ENCODE results near the gene MBOAT7.
A peak's percentile ranks its signal among the peaks of the same experiment; 100 is the strongest.
"Not testable (repeated sequence)": the region's sequence is repeated elsewhere in the genome, so short reads cannot be mapped to it uniquely, and the experiment has no call there.

The MBOAT7 gene, protein sequence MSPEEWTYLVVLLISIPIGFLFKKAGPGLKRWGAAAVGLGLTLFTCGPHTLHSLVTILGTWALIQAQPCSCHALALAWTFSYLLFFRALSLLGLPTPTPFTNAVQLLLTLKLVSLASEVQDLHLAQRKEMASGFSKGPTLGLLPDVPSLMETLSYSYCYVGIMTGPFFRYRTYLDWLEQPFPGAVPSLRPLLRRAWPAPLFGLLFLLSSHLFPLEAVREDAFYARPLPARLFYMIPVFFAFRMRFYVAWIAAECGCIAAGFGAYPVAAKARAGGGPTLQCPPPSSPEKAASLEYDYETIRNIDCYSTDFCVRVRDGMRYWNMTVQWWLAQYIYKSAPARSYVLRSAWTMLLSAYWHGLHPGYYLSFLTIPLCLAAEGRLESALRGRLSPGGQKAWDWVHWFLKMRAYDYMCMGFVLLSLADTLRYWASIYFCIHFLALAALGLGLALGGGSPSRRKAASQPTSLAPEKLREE

DNA sequence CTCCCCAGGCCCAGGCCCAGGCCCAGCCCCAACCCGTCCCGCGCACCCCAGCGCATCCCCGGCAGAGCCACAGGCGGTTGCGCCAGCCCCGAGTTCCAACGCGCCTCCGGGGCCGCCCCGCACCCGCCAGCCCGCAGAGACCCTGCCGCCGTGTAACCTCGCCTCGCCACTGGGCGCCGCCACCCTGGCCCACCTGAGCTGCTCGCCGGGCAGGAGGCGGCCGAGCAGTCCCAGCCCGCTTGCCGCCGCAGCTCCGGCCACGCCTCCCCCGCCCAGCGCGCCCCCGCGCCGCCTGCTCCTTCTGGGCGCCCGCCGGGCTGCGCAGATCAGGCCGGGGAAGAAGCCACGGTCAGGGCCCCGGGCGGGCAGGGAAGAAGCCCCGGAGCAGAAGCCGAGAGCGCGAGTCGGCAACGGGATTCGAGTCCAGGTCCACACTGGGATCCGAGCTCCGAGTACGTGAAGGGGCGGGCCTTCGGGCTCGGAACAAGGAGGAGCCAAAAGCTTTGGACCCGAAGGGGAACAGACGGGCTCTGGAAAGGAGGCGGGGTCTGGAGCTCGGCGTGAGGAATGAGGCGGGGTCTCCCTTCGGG, at the start of gene MBOAT7:
Gene MBOAT7 (minus strand): TSS at position 436 of the 590 bp plus-strand sequence. CDS start 1,072 bp downstream, outside the sequence.
- DNase-seq (ENCODE audit: low read depth): no peak

DNA sequence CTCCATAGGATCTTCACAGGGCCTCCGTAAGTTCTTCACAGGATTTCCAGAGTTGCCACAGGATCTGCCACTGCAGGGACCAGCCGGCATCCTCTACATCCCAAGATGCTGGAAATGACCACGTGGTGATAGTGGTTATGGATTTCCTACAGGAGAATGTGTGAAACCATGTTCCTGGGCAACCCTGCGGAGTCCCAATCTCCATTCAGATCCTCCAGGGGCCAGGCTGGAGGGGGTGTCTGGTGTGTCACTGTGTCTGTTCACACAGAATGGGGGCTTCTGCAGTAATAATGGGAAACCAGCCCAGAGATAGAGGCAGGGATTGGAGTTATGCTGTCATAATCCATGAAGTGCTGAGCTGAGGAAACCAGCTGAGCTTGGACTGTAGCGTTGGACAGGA, 44.6 kb upstream of the MBOAT7 start:
- no peak for DNase-seq (ENCODE audit: low read depth)

DNA sequence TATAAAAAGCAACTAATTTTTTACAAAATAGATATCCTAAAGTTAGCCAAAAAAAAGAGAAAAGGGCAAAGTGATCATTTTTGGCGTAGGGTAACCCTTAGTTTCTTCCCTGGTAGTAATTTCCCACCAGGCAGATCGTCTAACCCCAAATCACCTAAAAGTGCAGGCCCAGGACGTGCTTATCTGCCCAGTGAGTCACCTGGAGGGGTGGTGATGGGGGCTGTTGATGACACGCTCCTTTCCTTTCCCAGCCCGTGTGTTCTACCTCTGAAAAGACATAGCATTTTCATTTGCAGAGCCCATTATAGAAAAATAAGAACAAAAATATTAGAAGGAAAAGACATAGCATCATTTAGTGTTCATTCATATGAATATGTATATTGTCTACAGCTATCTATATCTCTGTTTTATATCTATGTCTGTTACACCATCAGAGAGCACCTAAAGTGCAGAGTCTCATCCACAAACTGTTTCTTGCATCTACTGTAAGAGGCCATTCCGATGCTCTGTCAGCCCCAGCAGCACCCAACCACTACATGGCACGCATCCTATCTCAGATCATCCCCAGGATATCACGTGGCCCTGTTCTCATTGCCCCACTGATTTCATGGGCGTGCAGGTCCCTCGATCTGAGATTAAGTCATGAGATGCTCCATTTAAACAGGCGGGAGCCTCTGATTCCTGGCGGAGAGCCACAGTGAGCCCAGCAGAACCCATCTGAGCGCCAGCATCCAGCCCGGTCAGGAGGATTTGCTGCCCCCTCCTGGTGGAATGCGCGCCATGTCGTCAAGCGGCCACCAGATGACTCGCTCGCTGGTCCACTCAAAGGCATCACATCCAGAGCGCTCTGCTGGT, 41.9 kb upstream of the MBOAT7 start:
- peak; percentile 75 for DNase-seq (ENCODE audit: low read depth)

DNA sequence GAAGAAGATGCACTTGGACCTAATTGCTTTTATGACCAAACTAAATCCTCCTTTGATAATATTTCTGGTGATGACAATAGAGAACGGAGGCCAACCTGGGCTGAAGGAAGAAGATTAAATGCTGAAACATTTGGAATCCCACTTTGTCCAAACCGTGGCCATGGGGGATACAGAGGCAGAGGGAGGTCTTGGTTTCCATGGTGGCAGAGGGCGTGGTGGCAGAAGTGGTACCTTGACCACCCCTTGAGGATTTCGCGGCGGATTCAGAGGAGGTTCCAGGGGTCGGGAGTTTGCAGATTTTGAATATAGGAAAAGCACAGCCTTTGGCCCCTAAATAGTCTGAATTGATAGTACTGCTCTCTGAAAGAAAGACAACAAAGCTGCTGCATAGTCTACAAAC, 40.7 kb upstream of the MBOAT7 start:
- no peak for DNase-seq (ENCODE audit: low read depth)

DNA sequence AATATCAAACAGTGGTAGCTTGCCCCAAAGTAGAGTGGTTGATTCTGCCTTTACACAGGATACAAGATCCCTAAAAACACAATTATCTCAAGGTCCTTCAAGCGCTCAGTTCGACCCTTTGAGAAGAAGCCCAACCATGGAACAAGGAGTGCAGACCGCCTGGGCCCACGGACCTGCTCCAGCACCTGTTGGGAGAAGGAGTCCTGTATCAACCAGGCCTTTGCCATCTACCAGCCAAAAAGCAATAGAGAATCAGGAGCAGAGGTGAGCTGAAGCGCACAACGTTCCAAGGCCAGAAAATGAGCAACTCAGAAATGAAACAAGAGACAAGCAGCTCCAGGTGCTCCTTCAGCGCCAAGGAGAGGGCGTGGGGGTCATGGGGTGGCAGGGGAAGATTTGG, 39.8 kb upstream of the MBOAT7 start:
- no peak for DNase-seq (ENCODE audit: low read depth)

DNA sequence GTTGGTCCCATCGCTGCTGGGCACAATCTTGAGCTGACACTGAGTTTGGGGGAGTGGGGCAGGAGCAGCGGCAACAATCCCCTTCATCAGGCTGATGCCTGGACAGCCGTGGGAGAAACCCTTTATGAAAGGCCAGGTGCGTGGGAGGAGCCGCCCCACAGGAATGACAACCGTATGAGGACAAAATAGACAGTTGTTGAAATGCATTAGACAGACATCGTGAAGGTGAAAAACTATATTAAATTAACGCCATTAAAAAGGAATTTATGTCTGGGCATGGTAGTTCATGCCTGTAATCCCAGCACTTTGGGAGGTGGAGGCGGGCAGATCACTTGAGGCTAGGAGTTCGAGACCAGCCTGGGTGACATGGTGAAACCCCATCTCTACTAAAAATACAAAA, 35.2 kb upstream of the MBOAT7 start:
- DNase-seq (ENCODE audit: low read depth): not testable (repeated sequence)

DNA sequence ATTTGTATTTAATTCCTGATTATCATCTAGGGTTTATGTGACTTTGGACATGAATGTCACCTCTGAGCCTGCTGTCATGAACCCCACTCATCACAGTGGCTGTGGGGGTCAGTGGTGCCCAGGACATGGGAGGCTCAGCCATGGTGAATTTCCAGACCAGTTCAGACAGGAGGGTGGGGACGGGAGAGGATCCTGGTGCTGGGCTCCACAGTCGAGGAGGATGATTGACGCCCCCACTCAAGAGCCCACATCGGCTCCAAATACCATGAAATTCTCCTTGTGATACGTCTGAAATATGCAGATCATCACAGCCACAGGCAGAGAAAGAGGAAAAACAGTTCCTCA, 34.5 kb upstream of the MBOAT7 start:
- not testable (repeated sequence) for DNase-seq (ENCODE audit: low read depth)

DNA sequence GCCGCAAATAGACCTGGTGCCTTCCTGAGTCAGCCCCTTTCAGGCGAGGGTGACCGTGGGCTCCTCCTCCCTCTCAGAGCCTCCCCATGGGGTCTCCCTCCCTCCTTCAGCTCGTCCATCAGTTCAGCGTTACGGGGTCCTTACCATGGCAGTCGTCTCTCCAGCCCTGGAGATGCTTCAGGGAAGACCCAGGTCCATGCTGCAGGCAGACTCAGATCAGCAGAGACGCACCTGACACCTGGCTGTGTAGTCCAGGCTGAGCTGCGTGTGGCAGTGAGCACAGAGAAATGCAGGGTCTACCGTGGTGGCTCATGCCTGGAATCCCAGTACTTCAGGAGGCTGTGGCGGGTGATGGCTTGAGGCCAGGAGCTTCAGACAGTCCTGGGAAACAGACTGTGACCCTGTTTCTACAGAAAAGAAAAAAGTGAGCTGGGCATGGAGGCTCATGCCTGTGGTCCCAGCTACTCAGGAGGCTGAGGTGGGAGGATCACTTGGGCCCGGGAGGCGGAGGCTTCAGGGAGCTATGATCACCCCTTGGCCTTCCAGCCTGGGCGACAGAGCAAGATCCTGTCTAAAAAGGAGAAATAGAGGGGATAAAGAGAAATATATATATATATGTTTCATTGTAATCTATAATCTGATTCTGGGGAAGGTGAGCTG, 34.0 kb upstream of the MBOAT7 start:
- DNase-seq (ENCODE audit: low read depth): not testable (repeated sequence)

DNA sequence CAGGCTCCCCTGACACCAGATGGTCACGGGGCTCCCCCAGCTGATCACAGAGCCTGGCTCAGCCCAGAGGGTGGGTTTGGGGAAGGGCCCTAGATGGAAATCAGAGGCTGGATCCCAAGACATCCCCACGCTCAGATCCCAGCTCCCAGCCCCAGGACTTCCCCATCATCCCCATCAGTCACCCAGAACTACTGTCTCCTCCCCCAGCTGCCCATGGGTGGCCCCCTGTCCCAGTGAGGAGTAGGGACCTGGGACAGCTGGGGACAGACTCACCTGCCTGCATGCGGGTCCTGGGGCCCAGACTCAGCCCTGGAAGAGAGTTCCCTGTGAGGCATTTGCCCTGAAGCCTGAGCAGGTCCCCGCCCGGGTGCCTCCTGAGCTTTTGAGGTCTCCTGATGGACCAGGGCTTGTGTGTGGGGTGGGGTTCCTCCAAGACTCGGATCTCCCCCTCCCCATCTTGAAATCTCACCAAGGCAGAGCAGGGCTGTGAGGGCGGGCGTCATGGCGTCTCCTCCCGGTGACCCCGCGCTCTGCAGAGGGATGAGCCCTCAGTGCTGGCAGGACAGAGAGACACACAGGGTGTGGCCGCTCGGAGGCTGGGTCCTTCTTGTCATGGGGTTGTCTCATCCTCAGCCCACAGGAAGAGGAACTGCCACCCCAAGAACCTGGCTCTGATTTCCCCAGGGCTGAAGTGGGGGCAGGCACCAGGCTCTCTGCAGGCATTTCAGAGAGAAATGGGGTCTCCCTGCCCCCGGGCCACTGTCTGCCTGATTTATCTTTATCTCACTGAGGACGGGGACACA, 33.3 kb upstream of the MBOAT7 start, which contains the start of gene LILRB3:
Gene LILRB3 (minus strand): TSS at position 534 of the 803 bp plus-strand sequence. CDS start 31 bp downstream, at position 503.
- DNase-seq (ENCODE audit: low read depth): not testable (repeated sequence)

DNA sequence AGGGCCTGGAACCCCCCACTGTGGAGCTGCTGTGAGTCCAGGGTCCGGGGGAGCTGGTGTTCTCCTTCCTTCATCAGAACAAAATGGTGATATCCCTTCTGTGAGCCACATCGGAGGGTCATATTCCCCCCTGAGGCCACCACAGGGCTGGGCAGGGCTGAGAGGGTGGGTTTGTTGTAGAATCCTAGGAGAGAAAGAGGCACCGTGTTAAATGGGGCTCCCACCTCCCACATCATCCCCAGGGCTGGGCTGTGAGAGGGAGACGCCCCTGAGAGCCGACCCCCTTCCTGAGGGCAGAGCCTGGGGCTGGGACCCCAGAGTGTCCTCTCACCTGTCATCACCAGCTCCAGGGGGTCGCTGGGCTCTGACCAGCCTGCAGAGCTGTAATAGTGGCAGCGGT, 32.6 kb upstream of the MBOAT7 start:
- not testable (repeated sequence) for DNase-seq (ENCODE audit: low read depth)

DNA sequence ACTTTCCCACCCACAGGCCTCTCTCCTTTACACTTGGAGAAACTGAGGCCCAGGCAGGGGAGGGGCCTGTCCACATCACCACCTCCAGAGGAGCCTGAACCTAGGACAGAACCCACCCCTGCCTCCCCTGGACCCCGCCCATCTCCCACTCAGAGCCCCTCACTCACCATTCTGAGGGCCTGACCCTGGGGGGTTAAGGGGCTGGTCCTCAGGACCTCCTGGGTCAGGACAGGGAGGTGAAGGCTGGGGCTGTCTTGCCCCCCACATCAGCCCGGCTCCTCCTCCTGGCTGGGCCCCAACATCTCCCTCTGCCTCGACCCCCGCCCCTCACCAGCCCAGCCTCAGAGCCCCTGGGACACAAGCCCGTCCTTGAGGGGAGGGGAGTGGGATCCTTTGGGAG, 30.3 kb upstream of the MBOAT7 start:
- not testable (repeated sequence) for DNase-seq (ENCODE audit: low read depth)

DNA sequence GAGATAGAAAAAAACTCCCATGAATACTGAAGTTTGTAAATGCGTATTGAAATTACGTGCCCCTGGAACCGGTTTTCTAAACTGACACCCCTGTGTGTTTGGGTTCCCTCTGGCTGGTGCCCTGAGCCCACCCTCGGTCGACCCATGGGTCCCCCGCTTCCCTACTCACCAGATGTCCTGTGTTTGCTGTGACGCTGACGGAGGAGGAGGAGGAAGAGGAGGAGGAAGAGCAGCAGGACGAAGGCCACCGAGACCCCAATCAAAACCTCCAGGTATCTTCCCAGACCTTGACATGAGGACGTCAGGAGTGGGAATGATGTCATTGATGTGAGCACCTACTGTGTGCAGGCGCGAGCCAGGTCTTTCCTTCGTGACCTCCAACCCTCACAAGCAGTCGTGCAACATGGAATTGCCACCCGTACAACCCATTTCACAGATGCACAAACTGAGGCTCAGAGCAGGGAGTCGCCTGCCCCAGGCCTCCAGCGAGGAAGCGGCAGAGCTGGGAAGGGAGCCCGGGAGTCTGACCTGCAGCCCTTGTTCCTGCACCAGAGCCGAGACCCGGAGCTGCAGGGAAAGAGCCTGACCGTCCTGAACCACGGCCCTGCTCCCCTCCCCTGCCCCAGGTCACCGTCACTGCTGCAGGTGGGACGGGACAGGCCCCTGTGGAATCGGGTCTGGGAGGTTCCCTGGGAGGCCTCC, 29.7 kb upstream of the MBOAT7 start:
- no peak for DNase-seq (ENCODE audit: low read depth)

DNA sequence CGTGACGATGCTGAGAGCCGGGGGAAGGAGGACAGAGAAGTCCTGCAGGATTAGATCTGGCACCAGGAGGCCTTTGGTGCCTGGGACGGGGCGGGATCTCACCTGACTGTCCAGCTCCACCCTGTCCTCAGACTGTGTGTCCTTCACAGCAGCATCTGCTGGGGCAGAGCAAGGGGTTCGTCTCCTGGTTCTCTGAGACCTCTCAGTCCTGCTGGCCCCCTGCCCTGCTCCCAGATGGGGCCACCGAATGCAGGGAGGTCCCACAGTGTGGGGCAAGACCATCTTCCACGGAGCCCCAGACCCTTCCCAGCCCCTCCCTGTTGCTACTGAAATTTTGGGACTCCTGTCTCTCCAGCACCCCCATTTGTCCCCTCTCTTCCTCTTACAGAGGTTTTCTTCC, 28.9 kb upstream of the MBOAT7 start:
- no peak for DNase-seq (ENCODE audit: low read depth)

DNA sequence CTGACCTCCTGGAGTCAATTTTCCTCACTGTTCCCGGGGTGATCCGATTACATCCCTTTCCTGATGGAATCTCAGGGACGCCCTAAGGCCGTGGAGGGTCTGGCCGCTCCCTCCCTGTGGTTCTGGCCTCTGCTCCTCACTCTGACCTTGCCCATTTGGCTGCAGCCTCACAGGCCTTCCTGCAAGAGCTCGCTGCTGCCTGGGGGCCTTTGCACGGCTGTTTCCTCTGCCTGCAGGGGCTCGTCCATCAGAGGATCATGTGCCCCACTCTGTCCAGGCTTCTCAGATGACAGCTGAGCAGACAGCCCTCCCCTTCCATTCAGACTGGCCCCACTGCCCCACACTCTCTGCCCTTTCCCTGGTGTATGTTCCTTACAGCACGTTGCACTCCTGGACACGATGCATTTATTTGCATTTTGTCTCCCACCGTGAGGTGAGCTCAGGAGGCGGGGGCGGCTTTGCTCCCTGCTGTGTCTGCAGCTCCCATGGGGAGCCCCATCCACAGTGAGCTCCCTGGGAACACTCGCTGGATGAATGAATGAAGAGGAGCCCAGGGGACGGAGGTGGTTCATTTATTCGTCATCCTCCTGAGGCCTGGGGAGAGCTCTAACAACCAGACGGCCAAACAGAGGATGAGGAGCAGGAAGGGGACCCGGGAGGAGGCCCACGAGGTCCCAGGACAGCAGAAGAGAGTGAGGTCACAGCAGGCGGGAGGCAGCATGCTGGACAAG, 28.3 kb upstream of the MBOAT7 start:
- not testable (repeated sequence) for DNase-seq (ENCODE audit: low read depth)

DNA sequence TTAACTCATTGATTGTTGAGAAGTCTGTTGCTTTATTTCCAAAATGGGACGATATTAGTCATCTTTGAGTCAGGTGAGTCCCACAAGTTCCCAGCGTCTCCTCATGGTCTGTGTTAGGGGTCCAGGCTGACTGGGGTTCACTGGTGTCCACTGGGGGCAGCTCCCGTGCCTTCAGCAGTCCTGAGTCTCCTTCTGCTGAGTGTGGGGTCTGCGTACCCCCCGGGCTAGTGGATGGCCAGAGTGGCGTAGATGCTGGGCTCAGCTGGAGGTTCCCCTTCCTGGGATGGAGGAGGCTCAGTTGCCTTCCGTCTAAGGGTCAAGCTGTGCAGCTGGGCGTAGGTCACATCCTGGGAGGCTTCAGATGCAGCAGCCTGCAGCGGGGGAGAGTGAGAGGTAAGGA, 27.5 kb upstream of the MBOAT7 start:
- DNase-seq (ENCODE audit: low read depth): no peak

DNA sequence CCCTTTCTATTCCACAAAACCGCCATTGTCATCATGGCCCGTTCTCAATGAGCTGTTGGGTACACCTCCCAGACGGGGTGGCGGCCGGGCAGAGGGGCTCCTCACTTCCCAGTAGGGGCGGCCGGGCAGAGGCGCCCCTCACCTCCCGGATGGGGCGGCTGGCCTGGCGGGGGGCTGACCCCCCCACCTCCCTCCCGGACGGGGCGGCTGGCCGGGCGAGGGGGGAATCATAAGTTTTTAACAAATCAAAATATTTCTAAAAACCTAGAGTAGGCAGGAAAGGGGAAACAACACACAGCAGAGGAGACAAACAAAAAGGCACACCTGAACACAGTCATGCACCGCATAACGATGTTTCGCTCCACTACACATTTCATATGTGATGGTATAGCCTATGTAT, 25.4 kb upstream of the MBOAT7 start:
- not testable (repeated sequence) for DNase-seq (ENCODE audit: low read depth)

DNA sequence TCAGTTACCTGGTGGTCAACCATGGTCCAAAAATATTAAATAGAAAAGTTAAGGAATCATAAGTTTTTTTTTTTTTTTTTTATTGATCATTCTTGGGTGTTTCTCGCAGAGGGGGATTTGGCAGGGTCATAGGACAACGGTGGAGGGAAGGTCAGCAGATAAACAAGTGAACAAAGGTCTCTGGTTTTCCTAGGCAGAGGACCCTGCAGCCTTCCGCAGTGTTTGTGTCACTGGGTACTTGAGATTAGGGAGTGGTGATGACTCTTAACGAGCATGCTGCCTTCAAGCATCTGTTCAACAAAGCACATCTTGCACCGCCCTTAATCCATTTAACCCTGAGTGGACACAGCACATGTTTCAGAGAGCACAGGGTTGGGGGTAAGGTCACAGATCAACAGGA, 24.8 kb upstream of the MBOAT7 start:
- DNase-seq (ENCODE audit: low read depth): not testable (repeated sequence)

DNA sequence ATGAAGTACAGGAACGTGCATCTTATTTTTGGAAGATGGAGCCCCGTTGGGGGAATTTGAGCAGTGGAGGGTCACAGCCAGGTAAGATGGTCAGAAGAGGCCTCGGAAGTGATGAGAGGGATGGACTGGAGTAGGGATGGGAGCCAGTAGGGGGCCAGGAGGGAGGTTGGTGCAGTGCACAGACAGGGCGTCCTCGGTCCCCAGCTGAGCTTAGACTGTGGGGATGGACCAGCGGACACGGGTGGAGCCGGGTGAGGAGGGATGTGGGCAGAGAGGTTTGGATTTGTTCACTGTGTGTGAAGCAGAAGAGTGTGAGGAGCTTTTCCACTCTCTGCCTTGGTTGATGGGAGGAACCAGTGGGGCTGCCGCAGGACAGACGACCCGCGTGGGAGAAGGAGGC, 21.9 kb upstream of the MBOAT7 start:
- no peak for DNase-seq (ENCODE audit: low read depth)

DNA sequence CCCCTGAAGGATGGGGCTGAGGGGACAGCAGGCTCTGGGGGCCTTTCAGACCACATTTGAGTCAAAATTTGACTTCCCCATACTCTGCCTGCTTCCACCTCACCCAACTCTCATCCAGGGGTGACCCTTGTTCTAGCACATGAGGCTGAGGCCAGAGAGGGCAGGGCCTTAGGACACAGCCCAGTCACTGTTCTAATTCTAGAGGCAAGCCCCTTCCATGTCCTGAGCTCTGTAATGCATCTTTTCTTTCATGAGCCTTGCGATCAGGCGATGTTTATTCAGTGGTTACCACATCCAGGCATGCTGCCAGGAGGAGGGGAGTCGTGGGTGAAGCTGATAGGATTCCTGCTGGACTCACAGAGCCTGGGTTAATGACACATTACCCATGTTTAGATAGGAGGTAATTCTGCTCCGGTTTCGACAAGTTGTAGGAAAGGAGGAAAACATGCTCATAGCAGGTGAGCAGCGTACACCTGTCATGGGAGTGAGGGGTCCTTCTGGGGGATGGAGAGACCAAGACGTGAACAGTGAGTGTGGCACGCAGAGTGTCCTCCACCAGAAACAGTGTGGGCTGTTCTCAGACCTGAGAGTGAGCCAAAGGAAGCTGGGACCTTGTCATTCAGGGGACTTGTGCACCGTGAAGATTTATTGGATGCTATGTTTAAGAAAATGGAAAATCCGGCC, 20.6 kb upstream of the MBOAT7 start:
- DNase-seq (ENCODE audit: low read depth): peak; percentile 96
